HG03575 (cell line): ENCODE measurements around the gene FMO5.

Experiments used
- ATAC-seq: cut with Tn5 transposase; IDR thresholded peaks from one replicate; pipeline ENCODE4 v1.9.1; 2021; ENCODE audit not compliant: unreplicated experiment, insufficient number of reproducible peaks, low FRiP score; ENCODE audit errors: extremely low read depth

FMO5 gene

GRCh38 chr1:147225193-147225730 is at the start of gene FMO5:
Gene FMO5 (minus strand): TSS chr1:147225339. CDS start chr1:147225029, 310 bp downstream.
- ATAC-seq = no peak

- ATAC-seq = no peak
These were observed 48.5 kb upstream of the FMO5 start for GRCh38 chr1:147273409-147274336.

GRCh38 chr1:147272042-147272441 is 46.9 kb upstream of the FMO5 start:
- ATAC-seq = no peak

- ATAC-seq = no peak
These were observed 45.6 kb upstream of the FMO5 start for GRCh38 chr1:147270721-147271120.

GRCh38 chr1:147267711-147268110 is 42.6 kb upstream of the FMO5 start:
- no peak for ATAC-seq

GRCh38 chr1:147266381-147266780 is 41.2 kb upstream of the FMO5 start:
- ATAC-seq = no peak

- ATAC-seq = no peak
These were observed 39.1 kb upstream of the FMO5 start for GRCh38 chr1:147264158-147264768.

GRCh38 chr1:147260956-147261355 is 35.8 kb upstream of the FMO5 start:
- ATAC-seq = no peak

GRCh38 chr1:147252540-147252939 is 27.4 kb upstream of the FMO5 start:
- ATAC-seq = no peak

- no peak for ATAC-seq
These were observed 22.6 kb upstream of the FMO5 start for GRCh38 chr1:147247656-147248238.

- no peak for ATAC-seq
These were observed 21.9 kb upstream of the FMO5 start for GRCh38 chr1:147246910-147247655.

- ATAC-seq = no peak
These were observed 21.0 kb upstream of the FMO5 start for GRCh38 chr1:147246044-147246690.

- no peak for ATAC-seq
These were observed 20.5 kb upstream of the FMO5 start for GRCh38 chr1:147245586-147246021.

GRCh38 chr1:147245129-147245528 is 20.0 kb upstream of the FMO5 start:
- no peak for ATAC-seq

GRCh38 chr1:147243841-147244240 is 18.7 kb upstream of the FMO5 start:
- ATAC-seq = no peak

- no peak for ATAC-seq
These were observed 18.1 kb upstream of the FMO5 start for GRCh38 chr1:147243228-147243685.

GRCh38 chr1:147242449-147243227 is 17.5 kb upstream of the FMO5 start, which contains the start of gene CHD1L:
Gene CHD1L (plus strand): TSS chr1:147242684. CDS start chr1:147242704, 20 bp downstream.
- ATAC-seq = peak; percentile 59
